GM12878 (cell line): ENCODE data around the gene WWP2. TPM values are rescaled to one million over a fixed set of nuclear protein-coding genes. Genes with fewer than 3 reads are reported as not detected.

Experiments used
- ATAC-seq: fragments of 200-7000 bp; cut with Tn5 transposase; 3 replicates; pipeline ENCODE4 v1.9.1; 2020; ENCODE audit warnings: mild to moderate bottlenecking, moderate library complexity
- BruUV-seq: library from RNA; stranded (reverse); fragments of 400-500 nt; replicated peaks from 2 replicates; lab custom pipeline; 2021; lab: Mats Ljungman, UMichigan
- CTCF ChIA-PET: fragments of 300-600 bp; sonication (Branson Sonifier 250); formaldehyde crosslinking; extraction: SDS; loops from one replicate; lab custom pipeline; 2021; ENCODE audit warnings: inconsistent platforms; lab: Yijun Ruan, JAX
- POLR2A ChIA-PET: fragments of 350-600 bp; formaldehyde crosslinking; extraction: SDS; loops from one replicate; lab custom pipeline; 2021; ENCODE audit warnings: inconsistent platforms; lab: Charles Lee
- RAD21 ChIA-PET: fragments of 300-600 bp; sonication (Branson Sonifier 250); formaldehyde crosslinking; loops from one replicate; lab custom pipeline; 2023; ENCODE audit warnings: antibody characterized with exemption; ENCODE audit not compliant: unreplicated experiment; lab: Charles Lee
- SMC1A ChIA-PET: fragments of 300-600 bp; sonication (Branson Sonifier 250); formaldehyde crosslinking; loops from one replicate; lab custom pipeline; 2023; ENCODE audit not compliant: unreplicated experiment, uncharacterized antibody; lab: Charles Lee
- DNase-seq: peaks from one replicate; pipeline ENCODE4 v3.0.0-alpha.2; 2011; ENCODE audit warnings: low read depth, low spot score
- FAIRE-seq: peaks from 3 replicates; lab custom pipeline; 2011; peaks lifted over from hg19 to GRCh38; lab: Jason Lieb, UNC
- H2AFZ ChIP-seq: 2 replicates; pipeline ENCODE4 v1.6.0; 2011; ENCODE audit warnings: low read depth, low read length, control low read depth; ENCODE audit not compliant: control insufficient read depth
- H3K27ac ChIP-seq: 2 replicates; pipeline ENCODE4 v1.5.1; 2011; ENCODE audit warnings: control low read depth; ENCODE audit not compliant: control insufficient read depth, insufficient read depth
- H3K27me3 ChIP-seq, 2 experiments: replicated peaks in 1 of 2; 2 replicates each; pipeline versions ENCODE4 v1.6.0 to v1.6.1; 2011; ENCODE audit warnings: low read length in 1 of 2; ENCODE audit not compliant: control insufficient read depth in 2 of 2, insufficient read depth in 2 of 2
- H3K36me3 ChIP-seq, 2 experiments: 2 replicates each; pipeline ENCODE4 v1.5.1; 2011; ENCODE audit warnings: low read length in 1 of 2; ENCODE audit not compliant: control insufficient read depth in 2 of 2, insufficient read depth in 2 of 2
- H3K4me1 ChIP-seq: 2 replicates; pipeline ENCODE4 v1.6.1; 2011; ENCODE audit warnings: mild to moderate bottlenecking, low read length, moderate library complexity, mixed read lengths; ENCODE audit not compliant: control insufficient read depth, insufficient read depth
- H3K4me2 ChIP-seq: 2 replicates; pipeline ENCODE4 v1.6.0; 2011; ENCODE audit warnings: control low read depth; ENCODE audit not compliant: control insufficient read depth, insufficient read depth
- H3K4me3 ChIP-seq: fragments of 200-600 bp; sonication (generic); 2 replicates; pipeline ENCODE4 v1.5.1; 2016
- H3K79me2 ChIP-seq: 2 replicates; pipeline ENCODE4 v1.6.0; 2011; ENCODE audit warnings: low read length; ENCODE audit not compliant: control insufficient read depth, insufficient read depth
- H3K9ac ChIP-seq: 2 replicates; pipeline ENCODE4 v1.8.0; 2011; ENCODE audit warnings: low read length, control low read depth, mixed read lengths; ENCODE audit not compliant: control insufficient read depth, insufficient read depth
- H3K9me3 ChIP-seq: replicated peaks from 3 replicates; pipeline ENCODE4 v1.5.1; 2011; ENCODE audit warnings: mild to moderate bottlenecking, low read length; ENCODE audit not compliant: control insufficient read depth, insufficient read depth
- H4K20me1 ChIP-seq: 2 replicates; pipeline ENCODE4 v1.6.0; 2011; ENCODE audit not compliant: control insufficient read depth, insufficient read depth
- GABPA ChIP-seq: IDR thresholded peaks from 2 replicates; pipeline ENCODE4 v1.6.1; 2014; ENCODE audit warnings: antibody characterized with exemption, low read depth, mild to moderate bottlenecking, inconsistent platforms
- NFYA ChIP-seq: IDR thresholded peaks from 2 replicates; pipeline ENCODE4 v1.6.1; 2011; ENCODE audit warnings: low read depth, mild to moderate bottlenecking, low read length, improper control_type of control experiment, borderline replicate concordance
- NFYB ChIP-seq: IDR thresholded peaks from 2 replicates; pipeline ENCODE4 v1.6.1; 2011; ENCODE audit warnings: low read depth, mild to moderate bottlenecking, low read length, improper control_type of control experiment, moderate library complexity; ENCODE audit not compliant: insufficient read depth
- RCOR1 ChIP-seq: conservative IDR thresholded peaks from 2 replicates; pipeline ENCODE4 v1.6.1; 2012; ENCODE audit warnings: low read depth, low read length, improper control_type of control experiment
- SIN3A ChIP-seq: IDR thresholded peaks from 2 replicates; pipeline ENCODE4 v1.6.1; 2012; ENCODE audit warnings: low read depth, low read length, improper control_type of control experiment
- SKIL ChIP-seq: fragments of 450-650 bp; IDR thresholded peaks from 2 replicates; pipeline ENCODE4 v1.6.1; 2017; ENCODE audit warnings: mild to moderate bottlenecking, low read depth, inconsistent platforms; ENCODE audit not compliant: poor library complexity, severe bottlenecking
- SMC3 ChIP-seq: IDR thresholded peaks from 2 replicates; pipeline ENCODE4 v1.6.1; 2011; ENCODE audit warnings: low read length, improper control_type of control experiment, borderline replicate concordance
- STAT3 ChIP-seq: IDR thresholded peaks from 2 replicates; pipeline ENCODE4 v1.6.1; 2011; ENCODE audit warnings: low read depth, low read length, improper control_type of control experiment
- TAF1 ChIP-seq: IDR thresholded peaks from 2 replicates; pipeline ENCODE4 v1.6.1; 2011; ENCODE audit warnings: mild to moderate bottlenecking, low read depth, low read length, borderline replicate concordance
- TARDBP ChIP-seq: IDR thresholded peaks from 2 replicates; pipeline ENCODE4 v1.6.1; 2016; ENCODE audit warnings: borderline replicate concordance
- WRNIP1 ChIP-seq: IDR thresholded peaks from 2 replicates; pipeline ENCODE4 v1.6.1; 2011; ENCODE audit warnings: low read depth, low read length, improper control_type of control experiment, borderline replicate concordance
- YY1 ChIP-seq: IDR thresholded peaks from 2 replicates; pipeline ENCODE4 v1.6.1; 2011; ENCODE audit warnings: low read depth, mild to moderate bottlenecking, low read length
- ZNF687 ChIP-seq: fragments of 450-650 bp; IDR thresholded peaks from 2 replicates; pipeline ENCODE4 v1.6.1; 2017; ENCODE audit warnings: mild to moderate bottlenecking, moderate library complexity
- WGBS: methylation state at CpG from one replicate; pipeline ENCODE4 v1.1.6; 2016; ENCODE audit warnings: low lambda C conversion rate; ENCODE audit not compliant: insufficient replicate concordance, insufficient coverage; ENCODE audit errors: missing lambda C conversion rate; 5-methylcytosine and 5-hydroxymethylcytosine counted together
- in situ Hi-C: fragments of 300-500 bp; cut with MboI; formaldehyde crosslinking; loops from 9 replicates; pipeline ENCODE4 v1.14.3; 2018; ENCODE audit warnings: mixed read lengths
- intact Hi-C: fragments of 100-400 bp; cut with micrococcal nuclease; formaldehyde crosslinking; loops from one replicate; pipeline ENCODE4 v1.14.2; 2022; ENCODE audit not compliant: unreplicated experiment
- polyA plus RNA-seq, 11 experiments: library from polyadenylated mRNA; depleted of rRNA in 4 of 11; unstranded in 6 of 11; stranded (reverse) in 5 of 11; fragments of >200 nt; fragmentation: Nextera tagmentation in 4 of 11; fragmentation: Illumina TruSeq in 1 of 11; extraction: Ambion mirVana in 4 of 11; extraction: Trizol in 1 of 11; gene quantifications; 1 replicate in 1 of 11; 2 replicates in 10 of 11; pipeline versions ENCODE4 v1.2.1 to v1.2.3, GENCODE V29; 2011 to 2016; ENCODE audit warnings: inconsistent platforms in 2 of 11, missing spikeins in 2 of 11, low read depth in 1 of 11
- total RNA-seq, 4 experiments: library from RNA; depleted of rRNA in 3 of 4; stranded (reverse); fragments of >200 nt in 3 of 4; fragmentation: Illumina TruSeq in 1 of 4; extraction: Trizol in 1 of 4; gene quantifications; 2 replicates each; pipeline versions ENCODE4 v1.2.1 to v1.2.3, GENCODE V29; 2013 to 2021

Gene WWP2
- total and polyA plus RNA-seq, 10 of the 15 experiments (the other 5 are each of a cell fraction or from before 2014, with no cell fraction given), result 2.8 to 47.0 (median 23.8) TPM

- TF ChIP-seq SIN3A (no peak), YY1 (no peak), GABPA (no peak), NFYA (no peak), STAT3 (no peak)
- TF ChIP-seq, all 136 proteins: peak for 0
Measured at GRCh38 chr16:69794486-69794885, 32.4 kb downstream of the WWP2 start (continued).

DNA sequence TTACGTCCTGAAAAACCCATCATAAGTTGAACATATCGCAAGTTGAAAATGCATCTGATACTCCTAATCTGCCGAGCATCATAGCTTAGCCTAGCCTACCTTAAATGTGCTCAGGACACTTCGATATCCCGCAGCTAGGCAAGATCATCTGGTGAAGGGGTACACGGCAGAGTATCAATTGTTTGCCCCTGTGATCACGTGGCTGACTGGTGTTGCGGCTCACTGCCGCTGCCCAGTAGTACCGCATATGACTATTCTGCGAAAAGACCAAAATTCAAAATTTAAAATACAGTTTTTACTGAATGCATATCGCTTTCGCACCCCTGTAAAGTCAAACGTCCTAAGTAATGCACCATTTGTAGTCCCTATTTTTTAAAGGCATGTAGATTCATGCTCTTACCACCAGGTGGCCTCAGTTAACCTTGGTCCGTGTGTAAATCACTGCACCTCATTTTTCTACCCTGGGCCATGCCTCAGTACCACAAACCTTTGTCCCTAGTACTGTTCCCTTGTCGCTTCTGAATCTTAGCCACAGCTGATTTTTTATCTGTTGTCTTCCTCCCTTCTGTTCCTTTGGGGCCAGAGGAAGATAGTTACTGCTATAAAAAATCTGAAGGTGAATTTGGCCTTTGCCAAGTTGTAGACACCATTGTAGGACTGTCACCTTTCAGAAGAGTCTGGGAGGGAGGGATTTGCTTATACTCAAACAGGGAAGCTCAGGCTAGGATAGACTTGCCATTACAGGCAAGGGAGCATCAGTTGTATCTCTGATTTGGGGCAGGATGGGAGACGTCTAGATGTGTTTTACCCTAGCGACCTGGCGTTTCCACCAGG lies 34.4 kb downstream of the WWP2 start:
- Histone ChIP-seq H4K20me1 (no peaks in the 10 kb centered on the region; the same call in 1 of the 2 replicates), H3K36me3 (peaks cover 2 to 13% of the 10 kb centered on the region in 2 experiments; a peak in 3 of 4 replicates), H3K27ac (no peak overlapping the region), H3K4me3 (no peak overlapping the region), H3K79me2 (no peaks in the 10 kb centered on the region), H3K9ac (no peak overlapping the region), H3K4me2 (no peak overlapping the region), H3K4me1 (no peaks in the 10 kb centered on the region), H3K9me3 (no peaks in the 10 kb centered on the region), H3K27me3 (no peaks in the 10 kb centered on the region), H2AFZ (no peak overlapping the region)
- peak; percentile 99 for FAIRE-seq
- in situ Hi-C loops (no loop called here), intact Hi-C loops (loop anchor here (1.0 to 2.0 kb wide), 2 partner anchors 62 to 134 kb away; no protein-coding TSS in a partner anchor)
- BruUV-seq, result no TSS peak
- POLR2A ChIA-PET, result no interaction called here
- RAD21 ChIA-PET, result interaction anchor here (0.9 to 4.6 kb wide), 2 partner anchors 133 to 136 kb away, joined by 4 to 40 read pairs; no protein-coding TSS in a partner anchor
- CTCF ChIA-PET, result interaction anchor here (0.6 to 7.7 kb wide), 19 partner anchors 10 to 857 kb away, joined by 3 to 114 read pairs (median 3); no protein-coding TSS in a partner anchor
- SMC1A ChIA-PET, result interaction anchor here (0.6 to 4.3 kb wide), 8 partner anchors 9 to 857 kb away, joined by 3 to 46 read pairs (median 4); no protein-coding TSS in a partner anchor
- DNase-seq, result no peak
- 72% methylated on average over 19 of the region's 19 CpGs for WGBS
- ATAC-seq, result peak; percentile 91
- TF ChIP-seq SMC3 (peak; percentile 90), SKIL (no peak), TAF1 (no peak), NFYB (no peak), TARDBP (no peak), WRNIP1 (no peak), ZNF687 (no peak), RCOR1 (0 out of 2 replicates have a peak, but pooled peaks have one; percentile 65)
